Measurements from ENCODE around the gene ZNF460.

- TF ChIP-seq CTCF (conservative IDR thresholded peaks at IDR 0.05; ENCODE audit: low read length) = no peak
- TF ChIP-seq EZH2phosphoT487 (IDR thresholded peaks at IDR 0.05; ENCODE audit: borderline replicate concordance, low read depth, low read length) = no peak
Observed at GRCh38 chr19:57233207-57233606, 47.1 kb upstream of the ZNF460 start.

Measured in OCI-LY7 (cell line).